ENCODE measurements around the gene KRTAP10-5.
"Not testable (repeated sequence)": the region's sequence is repeated elsewhere in the genome, so short reads cannot be mapped to it uniquely, and the experiment has no call there.

KRTAP10-5 gene

GRCh38 chr21:44593598-44594405 is 13.4 kb upstream of the KRTAP10-5 start:
- H3K27me3 ChIP-seq (ENCODE audit: control insufficient read depth, insufficient read depth, low read length): peaks cover 11% of the 10 kb centered on the region
- H3K4me3 ChIP-seq (ENCODE audit: low read length): no peak overlapping the region
- no peaks in the 10 kb centered on the region for H3K4me1 ChIP-seq (ENCODE audit: control insufficient read depth, insufficient read depth, low read length)
- H3K36me3 ChIP-seq (ENCODE audit: control insufficient read depth, insufficient read depth, low read length): no peaks in the 10 kb centered on the region
- no peak overlapping the region for H3K9ac ChIP-seq (ENCODE audit: low read length)
- H3K9me3 ChIP-seq (ENCODE audit: control insufficient read depth, low read length): no peaks in the 10 kb centered on the region

DNA sequence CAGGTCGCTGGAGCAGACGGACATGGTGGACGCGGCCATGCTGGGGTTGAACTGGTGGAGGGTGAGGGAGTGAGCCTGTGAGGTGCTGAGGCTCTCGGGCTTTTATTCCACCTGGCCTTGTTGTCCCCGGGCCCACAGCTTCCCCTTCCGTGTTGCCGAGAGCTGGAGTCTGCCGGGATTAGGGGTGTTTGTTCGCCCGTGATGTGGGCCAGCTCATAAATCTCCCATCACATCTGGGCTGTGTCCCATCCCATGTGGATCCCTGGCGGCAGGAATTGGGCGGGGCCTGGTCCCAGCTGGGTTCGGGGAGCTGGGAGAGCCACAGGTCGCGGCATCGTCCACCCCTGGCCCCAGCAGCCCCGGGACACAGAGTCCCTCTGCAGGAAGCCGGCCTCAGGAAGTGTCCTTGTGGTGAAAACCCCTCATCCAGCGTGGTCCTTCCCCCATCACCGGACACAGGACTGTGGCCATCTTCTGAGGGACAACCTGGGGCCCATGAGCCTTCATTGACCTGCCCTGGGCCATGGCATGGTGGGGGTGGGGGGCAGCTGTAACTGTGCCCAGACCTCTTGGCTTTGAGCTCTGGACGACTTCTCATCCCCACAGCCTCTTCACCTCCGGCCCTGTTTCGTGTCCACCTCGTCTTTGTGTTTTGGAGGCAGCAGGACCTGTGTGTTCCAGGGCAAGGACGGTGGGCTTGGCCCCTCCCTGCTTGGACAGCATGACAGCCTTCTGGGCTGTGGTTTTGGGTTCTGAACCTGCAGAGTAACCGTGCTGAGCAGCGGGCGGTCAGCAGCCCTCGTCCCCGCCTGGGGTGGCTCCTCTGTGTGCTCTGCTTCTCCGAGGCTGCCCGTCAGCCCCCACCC is 12.3 kb upstream of the KRTAP10-5 start, which contains the start of gene KRTAP10-6:
Gene KRTAP10-6 (minus strand): TSS at position 60 of the 866 bp plus-strand sequence. CDS start 21 bp downstream, at position 39.
- Histone ChIP-seq H3K4me3 (ENCODE audit: low read length) (no peak within 1 kb of the TSS), H3K9ac (ENCODE audit: low read length) (no peak within 1 kb of the TSS), H3K27me3 (ENCODE audit: control insufficient read depth, insufficient read depth, low read length) (peaks cover 11% of the 10 kb centered on the region), H3K36me3 (ENCODE audit: control insufficient read depth, insufficient read depth, low read length) (no peaks in the 10 kb centered on the region), H3K4me1 (ENCODE audit: control insufficient read depth, insufficient read depth, low read length) (no peaks in the 10 kb centered on the region), H3K9me3 (ENCODE audit: control insufficient read depth, low read length) (no peaks in the 10 kb centered on the region)

- not testable (repeated sequence) for H3K4me3 ChIP-seq (ENCODE audit: low read length); H3K9ac ChIP-seq (ENCODE audit: low read length); H3K9me3 ChIP-seq (ENCODE audit: control insufficient read depth, low read length); H3K4me1 ChIP-seq (ENCODE audit: control insufficient read depth, insufficient read depth, low read length); H3K36me3 ChIP-seq (ENCODE audit: control insufficient read depth, insufficient read depth, low read length)
- H3K27me3 ChIP-seq (ENCODE audit: control insufficient read depth, insufficient read depth, low read length): peaks cover 11% of the 10 kb centered on the region
Measured at GRCh38 chr21:44591801-44592130, 11.4 kb upstream of the KRTAP10-5 start.

GRCh38 chr21:44590897-44591800 is 10.7 kb upstream of the KRTAP10-5 start:
- not testable (repeated sequence) for H3K4me1 ChIP-seq (ENCODE audit: control insufficient read depth, insufficient read depth, low read length); H3K4me3 ChIP-seq (ENCODE audit: low read length)
- H3K27me3 ChIP-seq (ENCODE audit: control insufficient read depth, insufficient read depth, low read length): peaks cover 11% of the 10 kb centered on the region

GRCh38 chr21:44590311-44590721 is 9.9 kb upstream of the KRTAP10-5 start:
- Histone ChIP-seq H3K4me1 (ENCODE audit: control insufficient read depth, insufficient read depth, low read length) (no peaks in the 10 kb centered on the region), H3K9me3 (ENCODE audit: control insufficient read depth, low read length) (no peaks in the 10 kb centered on the region), H3K36me3 (ENCODE audit: control insufficient read depth, insufficient read depth, low read length) (no peaks in the 10 kb centered on the region), H3K9ac (ENCODE audit: low read length) (no peak overlapping the region), H3K27me3 (ENCODE audit: control insufficient read depth, insufficient read depth, low read length) (peaks cover 11% of the 10 kb centered on the region), H3K4me3 (ENCODE audit: low read length) (no peak overlapping the region)

More at GRCh38 chr21:44590897-44591800, 10.7 kb upstream of the KRTAP10-5 start:
- H3K9me3 ChIP-seq (ENCODE audit: control insufficient read depth, low read length); H3K36me3 ChIP-seq (ENCODE audit: control insufficient read depth, insufficient read depth, low read length); H3K9ac ChIP-seq (ENCODE audit: low read length): not testable (repeated sequence)

DNA sequence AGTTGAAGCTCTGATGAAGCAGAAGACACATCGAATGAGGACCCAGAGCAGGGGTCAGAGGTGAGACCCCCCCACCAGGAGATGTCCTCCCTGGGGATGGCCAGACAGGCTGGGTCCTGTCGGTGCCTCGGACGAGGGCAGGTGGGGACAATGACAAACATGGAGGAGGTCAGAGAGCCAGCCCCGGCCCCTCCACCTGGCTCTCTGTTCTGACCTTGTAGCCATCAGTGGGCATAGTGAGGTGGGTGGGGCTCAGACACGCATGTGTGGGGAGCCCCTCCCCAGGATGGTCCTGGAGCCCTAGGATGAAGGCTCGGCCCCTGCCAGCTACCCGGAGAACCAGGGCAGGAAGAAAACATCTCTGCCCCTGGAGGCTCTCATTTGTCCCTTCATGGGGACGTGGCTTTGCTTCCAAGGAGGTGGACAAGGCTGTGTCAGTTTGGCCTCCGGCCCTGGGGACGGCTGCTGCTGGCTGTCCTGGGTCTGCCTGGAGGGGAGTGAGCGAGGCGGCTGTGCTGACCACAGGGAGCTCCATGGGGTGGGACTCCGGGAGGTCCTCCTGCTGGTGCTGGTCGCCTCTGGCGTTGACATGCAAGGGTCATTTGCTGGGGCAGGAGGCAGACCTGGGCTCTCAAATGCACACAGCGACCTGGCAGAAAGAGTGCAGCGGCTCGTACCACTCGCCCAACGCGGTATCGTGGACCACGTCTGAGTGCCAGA is 9.3 kb upstream of the KRTAP10-5 start:
- peaks cover 11% of the 10 kb centered on the region for H3K27me3 ChIP-seq (ENCODE audit: control insufficient read depth, insufficient read depth, low read length)
- H3K9me3 ChIP-seq (ENCODE audit: control insufficient read depth, low read length): no peaks in the 10 kb centered on the region
- no peaks in the 10 kb centered on the region for H3K36me3 ChIP-seq (ENCODE audit: control insufficient read depth, insufficient read depth, low read length)
- H3K4me1 ChIP-seq (ENCODE audit: control insufficient read depth, insufficient read depth, low read length): no peaks in the 10 kb centered on the region
- no peak overlapping the region for H3K9ac ChIP-seq (ENCODE audit: low read length)
- no peak overlapping the region for H3K4me3 ChIP-seq (ENCODE audit: low read length)

- no peaks in the 10 kb centered on the region for H3K36me3 ChIP-seq (ENCODE audit: control insufficient read depth, insufficient read depth, low read length)
- H3K9me3 ChIP-seq (ENCODE audit: control insufficient read depth, low read length): no peaks in the 10 kb centered on the region
- no peak overlapping the region for H3K9ac ChIP-seq (ENCODE audit: low read length)
- H3K4me3 ChIP-seq (ENCODE audit: low read length): no peak overlapping the region
- H3K27me3 ChIP-seq (ENCODE audit: control insufficient read depth, insufficient read depth, low read length): peaks cover 11% of the 10 kb centered on the region
- no peaks in the 10 kb centered on the region for H3K4me1 ChIP-seq (ENCODE audit: control insufficient read depth, insufficient read depth, low read length)
Measured at GRCh38 chr21:44589094-44589493, 8.7 kb upstream of the KRTAP10-5 start.

DNA sequence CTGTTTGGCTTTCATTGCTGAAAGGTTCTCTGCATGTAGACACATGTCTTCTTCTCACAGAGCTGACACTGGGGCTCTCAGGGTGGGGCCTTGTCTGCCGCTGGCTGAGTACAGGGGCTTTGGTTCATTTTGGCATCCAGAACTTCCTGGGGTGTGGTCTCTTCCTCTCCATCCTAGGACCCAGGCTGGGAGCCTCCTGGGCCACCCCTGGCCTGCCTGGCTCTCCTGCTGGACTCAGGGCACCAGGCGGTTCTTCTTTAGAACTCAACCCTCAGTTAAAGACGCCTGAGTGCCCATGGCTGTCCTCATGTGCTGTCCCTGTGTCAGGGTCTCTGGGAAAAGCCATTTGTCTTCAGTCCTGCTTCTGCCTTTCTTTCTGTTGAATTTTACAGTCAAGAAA is 5.5 kb upstream of the KRTAP10-5 start:
- no peaks in the 10 kb centered on the region for H3K36me3 ChIP-seq (ENCODE audit: control insufficient read depth, insufficient read depth, low read length)

DNA sequence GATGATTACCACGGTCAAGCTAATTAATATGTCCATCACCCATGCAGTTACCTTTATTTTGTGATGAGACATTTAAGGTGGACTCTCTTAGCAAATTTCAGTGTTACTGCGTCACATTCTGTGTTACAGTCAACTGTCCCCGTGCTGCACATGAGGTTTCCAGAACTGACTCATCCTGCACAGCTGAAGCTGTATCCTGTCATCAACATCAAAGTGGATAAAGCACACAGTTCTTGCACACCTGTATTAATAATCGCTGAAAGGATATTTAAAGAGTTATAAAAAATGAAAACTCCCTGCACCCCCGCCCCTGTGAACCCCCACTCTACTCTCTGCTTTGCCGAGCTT is 3.4 kb upstream of the KRTAP10-5 start:
- no peaks in the 10 kb centered on the region for H3K4me1 ChIP-seq (ENCODE audit: control insufficient read depth, insufficient read depth, low read length)
- no peaks in the 10 kb centered on the region for H3K36me3 ChIP-seq (ENCODE audit: control insufficient read depth, insufficient read depth, low read length)
- H3K4me3 ChIP-seq (ENCODE audit: low read length): no peak overlapping the region
- no peaks in the 10 kb centered on the region for H3K27me3 ChIP-seq (ENCODE audit: control insufficient read depth, insufficient read depth, low read length)
- no peak overlapping the region for H3K9ac ChIP-seq (ENCODE audit: low read length)
- H3K9me3 ChIP-seq (ENCODE audit: control insufficient read depth, low read length): no peaks in the 10 kb centered on the region

More for the DNA sequence above, 5.5 kb upstream of the KRTAP10-5 start:
- no peaks in the 10 kb centered on the region for H3K9me3 ChIP-seq (ENCODE audit: control insufficient read depth, low read length)
- no peaks in the 10 kb centered on the region for H3K4me1 ChIP-seq (ENCODE audit: control insufficient read depth, insufficient read depth, low read length)
- H3K9ac ChIP-seq (ENCODE audit: low read length): no peak overlapping the region
- H3K4me3 ChIP-seq (ENCODE audit: low read length): no peak overlapping the region
- no peaks in the 10 kb centered on the region for H3K27me3 ChIP-seq (ENCODE audit: control insufficient read depth, insufficient read depth, low read length)

- H3K4me3 ChIP-seq (ENCODE audit: low read length): no peak overlapping the region
- H3K36me3 ChIP-seq (ENCODE audit: control insufficient read depth, insufficient read depth, low read length): no peaks in the 10 kb centered on the region
- no peaks in the 10 kb centered on the region for H3K9me3 ChIP-seq (ENCODE audit: control insufficient read depth, low read length)
- H3K4me1 ChIP-seq (ENCODE audit: control insufficient read depth, insufficient read depth, low read length): no peaks in the 10 kb centered on the region
- H3K27me3 ChIP-seq (ENCODE audit: control insufficient read depth, insufficient read depth, low read length): no peaks in the 10 kb centered on the region
- no peak overlapping the region for H3K9ac ChIP-seq (ENCODE audit: low read length)
Measured at GRCh38 chr21:44583089-44583799, 2.8 kb upstream of the KRTAP10-5 start.

GRCh38 chr21:44582055-44582454 is 1.7 kb upstream of the KRTAP10-5 start:
- Histone ChIP-seq H3K27me3 (ENCODE audit: control insufficient read depth, insufficient read depth, low read length) (no peaks in the 10 kb centered on the region), H3K4me3 (ENCODE audit: low read length) (no peak overlapping the region), H3K9me3 (ENCODE audit: control insufficient read depth, low read length) (no peaks in the 10 kb centered on the region), H3K4me1 (ENCODE audit: control insufficient read depth, insufficient read depth, low read length) (no peaks in the 10 kb centered on the region), H3K36me3 (ENCODE audit: control insufficient read depth, insufficient read depth, low read length) (no peaks in the 10 kb centered on the region), H3K9ac (ENCODE audit: low read length) (no peak overlapping the region)
